ENCODE data around the gene DHX34.

- TF ChIP-seq CTCF (IDR thresholded peaks at IDR 0.05) (no peak), POLR2A (IDR thresholded peaks at IDR 0.05) (no peak), POLR2AphosphoS5 (IDR thresholded peaks at IDR 0.05) (no peak)
Measured at GRCh38 chr19:47370045-47370611, 21.0 kb downstream of the DHX34 start.
